Measurements from ENCODE around the gene DNMT3L. TPM values are rescaled to one million over a fixed set of nuclear protein-coding genes. Genes with fewer than 3 reads are reported as not detected.
"Not testable (repeated sequence)": the region's sequence is repeated elsewhere in the genome, so short reads cannot be mapped to it uniquely, and the experiment has no call there.

DNMT3L gene
- total and polyA plus RNA-seq, 12 donors = not detected

- H3K4me3 ChIP-seq; intact Hi-C loops (cut with DNase I); H3K4me1 ChIP-seq (replicated peaks in 1 of 2); H3K36me3 ChIP-seq (replicated peaks in 1 of 2); H3K27ac ChIP-seq; H3K27me3 ChIP-seq; H3K9me3 ChIP-seq (replicated peaks in 1 of 3): not testable (repeated sequence)
- 90 to 98% (median 93%) methylated on average over 10 to 11 of the region's 11 CpGs for WGBS, 4 donors
- DNase-seq = peak in 1 of 7 donors; percentile 10
These were observed 61.7 kb downstream of the DNMT3L start for GRCh38 chr21:44199997-44200396.

DNA sequence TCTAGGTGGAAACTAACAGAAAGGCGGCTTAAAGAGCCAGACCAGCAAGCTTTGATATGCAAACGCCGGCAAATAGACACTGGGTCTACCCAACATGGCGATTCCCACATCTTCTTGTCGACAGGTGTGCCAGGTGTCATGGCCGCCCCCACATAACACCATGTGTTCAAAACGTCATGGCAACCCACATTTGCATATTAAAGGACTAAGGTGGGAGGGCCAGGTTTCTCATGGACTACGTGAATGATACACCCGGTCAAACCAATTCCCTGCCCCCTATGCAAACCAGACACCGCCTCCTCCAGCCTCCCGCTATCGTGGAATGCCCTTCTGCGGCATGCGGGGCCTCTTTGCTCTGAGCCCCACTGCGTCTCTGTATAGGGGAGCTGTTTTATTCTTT is 62.2 kb downstream of the DNMT3L start:
- Histone ChIP-seq H3K4me1 (replicated peaks in 1 of 2) (no peaks in the 10 kb centered on the region), H3K9me3 (replicated peaks in 1 of 3) (no peaks in the 10 kb centered on the region), H3K27me3 (no peaks in the 10 kb centered on the region), H3K36me3 (replicated peaks in 1 of 2) (no peaks in the 10 kb centered on the region), H3K27ac (no peak overlapping the region), H3K4me3 (no peak overlapping the region)
- intact Hi-C loops (cut with DNase I) = no loop called here
- TF ChIP-seq POLR2A (IDR thresholded peaks at IDR 0.05) = no peak
- TF ChIP-seq, protein P1, sequence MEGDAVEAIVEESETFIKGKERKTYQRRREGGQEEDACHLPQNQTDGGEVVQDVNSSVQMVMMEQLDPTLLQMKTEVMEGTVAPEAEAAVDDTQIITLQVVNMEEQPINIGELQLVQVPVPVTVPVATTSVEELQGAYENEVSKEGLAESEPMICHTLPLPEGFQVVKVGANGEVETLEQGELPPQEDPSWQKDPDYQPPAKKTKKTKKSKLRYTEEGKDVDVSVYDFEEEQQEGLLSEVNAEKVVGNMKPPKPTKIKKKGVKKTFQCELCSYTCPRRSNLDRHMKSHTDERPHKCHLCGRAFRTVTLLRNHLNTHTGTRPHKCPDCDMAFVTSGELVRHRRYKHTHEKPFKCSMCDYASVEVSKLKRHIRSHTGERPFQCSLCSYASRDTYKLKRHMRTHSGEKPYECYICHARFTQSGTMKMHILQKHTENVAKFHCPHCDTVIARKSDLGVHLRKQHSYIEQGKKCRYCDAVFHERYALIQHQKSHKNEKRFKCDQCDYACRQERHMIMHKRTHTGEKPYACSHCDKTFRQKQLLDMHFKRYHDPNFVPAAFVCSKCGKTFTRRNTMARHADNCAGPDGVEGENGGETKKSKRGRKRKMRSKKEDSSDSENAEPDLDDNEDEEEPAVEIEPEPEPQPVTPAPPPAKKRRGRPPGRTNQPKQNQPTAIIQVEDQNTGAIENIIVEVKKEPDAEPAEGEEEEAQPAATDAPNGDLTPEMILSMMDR (IDR thresholded peaks at IDR 0.05) = no peak
- WGBS, 4 donors = 82 to 85% (median 85%) methylated on average over 15 of the region's 15 CpGs
- peak in 1 of 7 donors; percentile 13 for DNase-seq

DNA sequence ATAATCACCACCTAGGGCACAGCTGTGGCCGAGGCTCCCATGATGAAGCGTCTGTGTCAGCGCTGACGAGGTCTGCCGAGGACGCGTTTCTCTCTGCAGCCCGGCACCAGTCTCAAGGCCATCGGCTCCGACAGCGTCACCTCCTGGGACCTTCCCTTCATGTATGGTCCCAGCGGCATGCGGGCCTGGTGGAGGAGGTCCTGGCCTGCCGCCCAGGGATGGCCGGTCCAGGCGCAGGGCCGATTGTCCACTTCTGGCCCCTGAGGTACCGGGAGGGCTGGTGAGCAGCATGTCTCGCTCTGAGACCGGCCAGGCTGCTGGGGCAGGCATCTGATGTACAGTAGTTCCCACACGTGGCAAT is 64.6 kb downstream of the DNMT3L start:
- H3K4me1 ChIP-seq (replicated peaks in 1 of 2); H3K27me3 ChIP-seq; H3K4me3 ChIP-seq; H3K27ac ChIP-seq; intact Hi-C loops (cut with DNase I); H3K9me3 ChIP-seq (replicated peaks in 1 of 3); H3K36me3 ChIP-seq (replicated peaks in 1 of 2): not testable (repeated sequence)
- peak in 6 of 7 donors; percentile 38 to 78 (median 60) for DNase-seq
- 20 to 63% methylated on average over 1 to 14 of the region's 21 CpGs; no CpG with 5 or more reads in 2 of the 4 donors for WGBS, 4 donors

Small RNA genes within 50 kb of the gene (small RNA-seq; reads per million reads assigned to genes)
- 0 reads per million in 2 donors for gene AP001059.3

Other genes starting within 250 kb of the DNMT3L start
- 10 to 100 TPM; 17.6 to 34.3 (median 27.0) TPM for gene TRAPPC10, start 249.6 kb downstream of the DNMT3L start, total RNA-seq
- 10 to 100 TPM in 1 of 3 donors, 1 to 10 TPM in 2; 5.2 to 24.5 (median 9.3) TPM for gene TRAPPC10, start 249.6 kb downstream of the DNMT3L start, polyA plus RNA-seq
- gene PWP2, start 154.5 kb downstream of the DNMT3L start, total RNA-seq = 10 to 100 TPM in 3 of 9 donors, 1 to 10 TPM in 6; 4.0 to 33.0 (median 5.8) TPM
- 1 to 10 TPM in 2 of 3 donors, under 1 TPM in 1; 0.09 to 5.7 (median 4.0) TPM for gene PWP2, start 154.5 kb downstream of the DNMT3L start, polyA plus RNA-seq
- 100 to 1,000 TPM in 1 of 9 donors, 10 to 100 TPM in 6, 1 to 10 TPM in 2; 4.6 to 172 (median 13.2) TPM for gene GATD3, start 128.2 kb downstream of the DNMT3L start, total RNA-seq
- gene GATD3, start 128.2 kb downstream of the DNMT3L start, polyA plus RNA-seq = 10 to 100 TPM; 10.3 to 13.7 (median 10.9) TPM
- 1 to 10 TPM in 7 of 9 donors, under 1 TPM in 2; 0.11 to 4.0 (median 1.8) TPM for gene ICOSLG, start 21.0 kb downstream of the DNMT3L start, total RNA-seq
- gene ICOSLG, start 21.0 kb downstream of the DNMT3L start, polyA plus RNA-seq = 1 to 10 TPM; 1.1 to 1.8 (median 1.4) TPM
- 1 to 10 TPM in 1 of 9 donors, under 1 TPM in 1, not detected in 7; 0.06 to 1.1 TPM for gene AIRE, start 24.0 kb upstream of the DNMT3L start, total RNA-seq
- under 1 TPM in 2 of 3 donors, not detected in 1; 0.08 to 0.10 TPM for gene AIRE, start 24.0 kb upstream of the DNMT3L start, polyA plus RNA-seq
- 100 to 1,000 TPM in 4 of 9 donors, 10 to 100 TPM in 5; 38.9 to 123 (median 90.3) TPM for gene PFKL, start 38.2 kb upstream of the DNMT3L start, total RNA-seq
- 100 to 1,000 TPM in 1 of 3 donors, 10 to 100 TPM in 2; 16.6 to 123 (median 98.0) TPM for gene PFKL, start 38.2 kb upstream of the DNMT3L start, polyA plus RNA-seq
- gene CFAP410, start 77.5 kb upstream of the DNMT3L start, total RNA-seq = 10 to 100 TPM; 12.4 to 73.5 (median 35.7) TPM
- gene CFAP410, start 77.5 kb upstream of the DNMT3L start, polyA plus RNA-seq = 100 to 1,000 TPM in 2 of 3 donors, 1 to 10 TPM in 1; 1.4 to 149 (median 116) TPM
- 10 to 100 TPM in 5 of 9 donors, 1 to 10 TPM in 4; 1.9 to 16.0 (median 10.9) TPM for gene TRPM2, start 91.7 kb upstream of the DNMT3L start, total RNA-seq
- 10 to 100 TPM in 2 of 3 donors, 1 to 10 TPM in 1; 1.5 to 28.3 (median 17.3) TPM for gene TRPM2, start 91.7 kb upstream of the DNMT3L start, polyA plus RNA-seq
- 1 to 10 TPM in 7 of 9 donors, under 1 TPM in 2; 0.67 to 3.2 (median 2.3) TPM for gene LRRC3, start 193.6 kb upstream of the DNMT3L start, total RNA-seq
- 1 to 10 TPM in 2 of 3 donors, under 1 TPM in 1; 0.97 to 1.9 (median 1.0) TPM for gene LRRC3, start 193.6 kb upstream of the DNMT3L start, polyA plus RNA-seq